ENCODE measurements around the gene MRGPRF.
"Not testable (repeated sequence)": the region's sequence is repeated elsewhere in the genome, so short reads cannot be mapped to it uniquely, and the experiment has no call there.

MRGPRF gene

GRCh38 chr11:68980776-68981065, 32.3 kb downstream of the MRGPRF start, which contains the start of gene MRGPRD:
Gene MRGPRD, minus strand, starts transcription at chr11:68980986. Its CDS starts 0 bp downstream, at chr11:68980986.
- DNase-seq: no peak

- DNase-seq: no peak
These were observed 32.9 kb downstream of the MRGPRF start for GRCh38 chr11:68979931-68980775.

GRCh38 chr11:68978931-68979594, 34.0 kb downstream of the MRGPRF start:
- DNase-seq: no peak

- DNase-seq: no peak
These were observed 34.5 kb downstream of the MRGPRF start for GRCh38 chr11:68978626-68978930.

- DNase-seq: no peak
These were observed 35.0 kb downstream of the MRGPRF start for GRCh38 chr11:68977781-68978625.

- no peak for DNase-seq
These were observed 36.5 kb downstream of the MRGPRF start for GRCh38 chr11:68976563-68976962.

- no peak for DNase-seq
These were observed 37.0 kb downstream of the MRGPRF start for GRCh38 chr11:68976095-68976494.

GRCh38 chr11:68974421-68975194, 38.4 kb downstream of the MRGPRF start:
- DNase-seq: peak; percentile 31

GRCh38 chr11:68973706-68974105, 39.3 kb downstream of the MRGPRF start:
- DNase-seq: not testable (repeated sequence)

GRCh38 chr11:68973219-68973618, 39.8 kb downstream of the MRGPRF start:
- no peak for DNase-seq

GRCh38 chr11:68970921-68971636, 42.0 kb downstream of the MRGPRF start:
- DNase-seq: no peak

GRCh38 chr11:68969386-68969785, 43.7 kb downstream of the MRGPRF start:
- DNase-seq: no peak

- DNase-seq: no peak
These were observed 44.5 kb downstream of the MRGPRF start for GRCh38 chr11:68968306-68969250.

GRCh38 chr11:68966894-68967780, 45.9 kb downstream of the MRGPRF start:
- DNase-seq: no peak

GRCh38 chr11:68965901-68966853, 46.9 kb downstream of the MRGPRF start:
- no peak for DNase-seq

GRCh38 chr11:68963779-68964178, 49.3 kb downstream of the MRGPRF start:
- no peak for DNase-seq

- no peak for DNase-seq
These were observed 50.4 kb downstream of the MRGPRF start for GRCh38 chr11:68962527-68963250.

GRCh38 chr11:68961245-68961644, 51.8 kb downstream of the MRGPRF start:
- DNase-seq: no peak

Data from suppressor macrophage treated with lipopolysaccharide for 4 hours (primary cell).